Left colon (tissue), 2 donors: ENCODE data around the gene CORO7. TPM values are rescaled to one million over a fixed set of nuclear protein-coding genes. Genes with fewer than 3 reads are reported as not detected.

ENCODE experiments used
- ATAC-seq: fragments of 200-7000 bp; cut with Tn5 transposase; one replicate; pipeline ENCODE4 v1.9.1; 2020; ENCODE audit warnings: mild to moderate bottlenecking, moderate library complexity
- DNase-seq, 2 donors: peaks; one replicate each; pipeline ENCODE4 v3.0.0-alpha.2; 2020
- intact Hi-C, 2 donors: fragments of 100-400 bp; cut with DNase I in 1 of 2; cut with micrococcal nuclease in 1 of 2; formaldehyde crosslinking; loops; one replicate each; pipeline versions ENCODE4 v1.11.2 to v1.14.0; 2022; cut with DNase I, micrococcal nuclease
- total RNA-seq, 2 donors: library from RNA; stranded (reverse); fragmentation: NEBNext Ultra II Directional; extraction: Animal tissue kit (Norgen Biotek cat#: 25700); gene quantifications; one replicate each; pipeline ENCODE4 v1.2.1, GENCODE V29; 2021
- donor health status: DM: no; HTN: no; CAD: no.
- donor health status: DM: yes; HTN: yes; CAD: no.

Gene CORO7
- total RNA-seq, 2 donors from 2014 or later: 43.9 to 48.0 TPM

DNA sequence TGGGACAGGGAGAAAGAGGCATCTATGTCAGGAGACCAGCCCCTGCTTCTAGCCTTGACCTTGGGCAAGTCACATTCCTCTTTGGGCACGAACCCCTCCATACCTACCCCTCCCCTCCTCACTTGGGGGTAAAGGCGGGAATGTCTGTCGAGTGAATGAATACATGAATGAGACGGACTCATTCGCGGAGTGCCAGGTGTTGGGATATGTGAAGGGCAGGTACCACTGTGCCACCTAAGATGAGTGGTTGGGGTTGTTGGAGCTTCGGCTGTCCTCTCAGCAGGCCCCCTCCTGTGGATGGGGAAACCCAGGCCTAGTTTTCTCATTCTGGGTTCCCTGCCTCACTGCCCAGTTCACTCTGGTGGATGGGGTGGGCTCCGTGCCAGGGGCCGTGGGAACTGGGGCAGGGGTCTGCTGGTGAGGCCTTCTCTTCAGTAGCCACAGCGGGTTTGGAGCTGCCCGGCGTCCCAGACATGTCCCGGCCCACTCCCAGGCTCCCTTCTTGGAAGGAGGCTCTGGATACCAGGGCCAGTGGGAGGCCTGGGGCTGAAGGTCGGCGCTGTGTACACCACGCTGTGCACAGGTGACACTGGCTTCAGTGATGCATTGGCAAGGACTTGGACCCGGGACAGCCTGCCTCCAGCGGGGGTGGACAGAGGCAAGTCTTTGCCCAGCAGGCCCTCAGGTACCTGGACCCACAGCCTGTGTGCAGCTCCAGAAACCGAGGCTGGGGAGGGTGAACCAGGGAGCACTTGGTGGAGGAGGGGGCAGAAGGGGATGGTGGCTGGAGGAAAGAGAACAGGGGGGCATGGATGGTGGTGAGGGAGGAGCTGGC, 94.9 kb downstream of the CORO7 start:
- ATAC-seq (no peak), DNase-seq (no peak)
- intact Hi-C loops: no loop called here

GRCh38 chr16:4320571-4321137, 95.7 kb downstream of the CORO7 start:
- intact Hi-C loops: no loop called here
- DNase-seq (no peak), ATAC-seq (no peak)

GRCh38 chr16:4319454-4320421, 96.7 kb downstream of the CORO7 start:
- ATAC-seq (peak; percentile 34), DNase-seq (peak in 1 of 2 donors; percentile 64)
- intact Hi-C loops: no loop called here

DNA sequence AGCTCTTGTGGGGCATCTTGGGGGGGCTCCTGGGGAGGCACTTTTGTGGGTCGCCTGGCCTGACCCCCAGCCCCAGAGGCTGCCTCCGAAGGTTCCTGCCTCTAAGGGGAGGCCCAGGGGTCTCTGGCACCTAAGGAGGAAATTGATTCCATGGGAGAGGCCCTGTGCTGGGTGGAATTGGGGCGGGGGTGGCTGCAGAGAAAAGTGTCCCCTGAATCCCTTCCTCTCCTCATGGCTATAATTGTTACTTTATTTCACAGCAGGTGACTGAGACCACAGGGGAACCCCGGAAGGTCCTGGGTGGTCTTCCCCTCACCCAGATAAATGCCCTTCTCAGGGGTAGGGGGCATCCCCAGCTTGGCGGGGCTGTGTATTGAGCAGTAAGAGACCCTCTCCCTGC, 97.4 kb downstream of the CORO7 start:
- ATAC-seq: no peak
- no peak for DNase-seq

GRCh38 chr16:4318451-4318910, 97.9 kb downstream of the CORO7 start:
- ATAC-seq (no peak), DNase-seq (no peak)
- intact Hi-C loops: no loop called here

More for the DNA sequence above, 97.4 kb downstream of the CORO7 start:
- intact Hi-C loops: no loop called here

DNA sequence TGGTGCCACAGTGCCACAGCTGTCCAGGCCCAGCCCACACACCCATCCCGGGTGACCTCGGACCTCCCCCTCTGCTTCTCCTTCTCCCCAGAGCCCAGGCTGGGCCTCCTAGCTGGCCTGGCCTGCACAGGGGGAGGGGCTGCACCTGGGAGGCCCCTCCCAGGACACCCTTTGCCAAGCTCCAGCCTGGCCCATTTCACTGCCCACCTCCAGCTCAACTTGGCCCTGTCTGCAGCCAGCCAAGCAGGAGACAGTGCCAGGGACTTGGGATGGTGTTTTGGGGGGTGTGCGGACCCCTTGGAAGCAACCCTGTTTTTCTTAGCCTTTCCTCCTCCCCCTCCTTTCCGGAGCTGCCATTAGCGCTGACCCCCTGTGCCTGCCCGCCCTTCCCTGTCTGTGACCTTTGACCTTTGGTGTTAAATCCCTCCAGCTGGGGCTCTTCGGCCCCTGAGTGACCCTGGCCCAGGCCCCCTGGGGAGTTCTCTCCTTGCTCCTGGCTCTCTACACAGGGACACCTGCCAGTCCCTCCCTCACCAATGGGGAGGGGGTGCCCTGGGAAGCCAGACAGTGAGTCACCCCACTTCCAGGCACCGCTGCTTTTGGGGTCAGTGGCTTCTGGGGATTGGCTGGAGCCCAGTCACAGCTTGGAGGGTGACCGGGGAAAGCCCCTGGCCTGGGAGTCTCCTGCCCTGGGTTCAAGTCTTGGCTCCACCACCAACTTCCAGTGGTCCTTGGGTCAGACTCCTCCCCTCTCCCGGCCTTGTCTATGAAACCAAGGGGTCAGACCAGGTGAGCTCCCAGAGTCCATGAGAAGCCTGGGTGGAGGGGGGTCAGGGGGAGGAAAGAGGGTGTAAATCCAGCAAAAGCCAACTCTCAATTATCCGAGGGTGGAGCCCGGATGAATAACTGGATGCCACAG, 98.6 kb downstream of the CORO7 start:
- DNase-seq: no peak
- no peak for ATAC-seq
- intact Hi-C loops: no loop called here

DNA sequence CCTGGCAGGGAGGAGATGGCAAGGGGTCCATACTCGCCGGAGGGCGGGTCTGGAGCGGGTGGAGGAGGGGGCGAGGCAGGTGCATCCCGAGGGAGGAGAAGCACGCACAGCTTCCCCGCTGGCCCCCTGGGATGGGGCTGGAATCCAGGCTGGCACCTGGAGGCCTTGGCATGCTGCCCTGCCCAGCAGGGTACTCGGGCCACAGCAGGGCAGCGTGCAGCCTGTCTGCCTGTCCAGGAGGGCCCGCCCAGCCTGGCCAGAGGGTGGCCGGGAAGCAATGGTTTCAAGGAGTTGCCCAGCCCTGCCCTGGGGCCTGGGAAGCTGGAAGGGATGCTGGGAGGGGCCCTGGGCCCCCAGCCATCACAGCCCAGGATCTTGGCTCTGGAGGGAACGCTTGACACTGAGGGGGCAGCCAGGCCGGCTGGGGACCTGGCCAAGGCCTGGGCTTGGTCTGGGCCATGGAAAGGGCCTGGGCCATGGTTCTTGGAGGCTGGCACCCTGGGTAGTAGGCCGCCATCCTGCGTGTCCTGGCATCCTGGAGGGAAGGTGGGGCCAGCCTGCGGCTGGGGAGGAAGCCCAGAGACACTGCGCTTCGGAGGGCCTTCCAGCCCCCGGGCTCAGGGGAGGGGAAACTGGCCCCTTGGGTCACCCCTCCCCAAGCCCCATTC, 99.4 kb downstream of the CORO7 start:
- peak; percentile 36 for ATAC-seq
- no peak for DNase-seq
- intact Hi-C loops: no loop called here

- ATAC-seq (no peak), DNase-seq (no peak)
- intact Hi-C loops: no loop called here
Measured at GRCh38 chr16:4316108-4316863, 100.1 kb downstream of the CORO7 start.

DNA sequence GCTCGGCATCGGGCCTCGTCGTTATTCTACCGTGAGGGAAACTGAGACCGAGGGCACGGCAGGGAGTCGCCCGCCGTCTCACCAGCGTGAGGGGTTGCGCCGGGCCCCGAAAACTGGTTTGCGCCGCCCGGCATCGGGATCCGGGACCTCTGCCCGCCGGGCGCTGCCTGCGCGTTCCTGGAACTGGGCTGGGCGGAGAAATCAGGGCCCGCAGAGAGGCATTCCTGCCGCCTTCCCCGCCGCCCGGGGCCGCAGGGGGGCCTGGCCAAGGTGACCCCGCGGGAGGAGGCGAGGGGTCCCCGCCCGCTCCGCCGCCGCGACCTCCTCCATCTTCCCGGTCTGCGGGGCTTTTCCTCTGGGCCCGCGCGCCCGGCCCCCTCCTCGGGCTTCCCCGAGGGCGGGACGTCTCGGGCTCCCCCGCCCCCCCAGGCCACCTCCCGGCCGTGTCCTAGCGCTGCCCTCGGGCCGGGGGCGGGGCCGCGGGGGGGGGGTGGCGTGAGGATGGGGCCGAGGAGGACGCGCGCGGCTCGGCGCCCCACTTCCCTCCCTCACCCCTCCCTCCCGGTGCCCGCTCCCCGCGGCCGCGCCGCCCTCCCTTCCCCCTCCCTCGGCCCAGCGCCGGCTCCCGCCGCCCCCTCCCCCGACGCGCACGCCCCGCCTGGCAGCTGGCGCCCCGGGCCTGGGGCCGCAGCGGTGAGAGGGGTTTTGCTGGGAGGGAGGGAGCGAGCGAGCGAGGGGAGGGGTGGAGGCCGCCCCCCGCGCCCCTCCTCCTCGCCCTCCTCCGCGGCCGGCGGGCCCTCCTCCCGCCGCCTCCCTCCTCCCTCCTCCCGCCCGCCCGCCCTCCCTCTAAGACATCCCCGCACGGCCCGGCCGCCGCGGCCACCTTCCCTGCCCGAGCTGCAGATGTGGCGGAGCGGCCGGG, 100.9 kb downstream of the CORO7 start, which contains the start of gene GLIS2:
Gene GLIS2, plus strand, starts transcription at position 882 of the 922 bp plus-strand sequence. CDS start 16,214 bp downstream, outside the sequence.
- intact Hi-C loops: no loop called here
- ATAC-seq (peak; percentile 42), DNase-seq (peak in 1 of 2 donors; percentile 51)

- ATAC-seq (no peak), DNase-seq (no peak)
- intact Hi-C loops: no loop called here
Measured at GRCh38 chr16:4314532-4315185, 101.7 kb downstream of the CORO7 start.

- ATAC-seq: peak; percentile 38
- peak in 1 of 2 donors; percentile 45 for DNase-seq
- intact Hi-C loops: no loop called here
Measured at GRCh38 chr16:4313563-4314531, 102.5 kb downstream of the CORO7 start.

- ATAC-seq (peak; percentile 26), DNase-seq (peak; percentile 68 to 72)
- intact Hi-C loops: no loop called here
Measured at GRCh38 chr16:4309833-4310266, 106.5 kb downstream of the CORO7 start.

DNA sequence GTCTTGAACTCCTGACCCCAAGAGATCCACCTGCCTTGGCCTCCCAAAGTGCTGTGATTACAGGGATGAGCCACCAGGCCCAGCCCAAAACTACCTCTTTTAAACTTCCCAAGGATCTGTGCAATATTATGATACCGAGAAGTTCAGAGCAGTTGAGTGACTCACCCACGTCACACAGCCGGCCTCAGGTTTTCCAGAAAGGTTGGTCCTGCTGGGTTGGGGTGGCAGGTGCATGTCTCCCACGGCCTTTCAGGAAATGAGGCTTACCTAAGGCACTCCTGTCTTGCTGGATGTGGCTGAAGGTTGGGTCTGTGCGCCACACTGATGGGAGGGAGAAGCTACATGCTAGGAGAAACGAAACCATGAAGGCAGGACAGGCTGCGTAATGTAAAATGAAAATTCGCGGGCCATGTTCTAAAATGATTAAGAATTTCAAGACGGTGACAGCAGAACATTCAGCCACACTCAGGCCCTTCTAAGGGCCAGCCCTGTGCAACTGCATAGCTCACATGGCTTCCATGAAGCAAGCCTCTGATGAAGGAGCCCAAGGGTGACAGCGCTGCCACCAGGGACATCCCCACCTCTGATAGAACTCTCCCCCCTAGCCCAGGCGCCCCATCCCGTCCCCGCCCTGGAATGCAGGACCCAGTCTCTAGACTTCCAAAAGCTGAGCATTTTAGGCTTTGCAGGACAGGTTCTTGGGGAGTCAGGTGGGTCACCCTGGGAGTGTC, 107.1 kb downstream of the CORO7 start:
- intact Hi-C loops: no loop called here
- no peak for DNase-seq
- ATAC-seq: no peak
